Spleen (tissue), 11 donors: ENCODE measurements around the gene FADS3. TPM values are rescaled to one million over a fixed set of nuclear protein-coding genes. Genes with fewer than 3 reads are reported as not detected.

ENCODE experiments used
- DNase-seq: peaks from one replicate; pipeline ENCODE4 v3.0.0-alpha.2; 2020
- H3K27ac ChIP-seq, 8 donors: fragments of 200-600 bp; sonication (generic) in 7 of 8; 1 replicate in 4 of 8; 2 replicates in 4 of 8; pipeline versions ENCODE4 v1.5.0 to v1.8.0; 2016 to 2021; ENCODE audit warnings: inconsistent platforms in 4 of 8, mild to moderate bottlenecking in 4 of 8, moderate library complexity in 1 of 8
- H3K27me3 ChIP-seq, 7 donors: fragments of 200-600 bp; sonication (generic) in 6 of 7; replicated peaks in 1 of 7; 1 replicate in 4 of 7; 2 replicates in 3 of 7; pipeline versions ENCODE4 v1.5.0 to v1.8.0; 2016 to 2021; ENCODE audit warnings: inconsistent platforms in 3 of 7, mild to moderate bottlenecking in 1 of 7
- H3K36me3 ChIP-seq, 6 donors: fragments of 200-600 bp; sonication (generic) in 5 of 6; 1 replicate in 4 of 6; 2 replicates in 2 of 6; pipeline versions ENCODE4 v1.5.0 to v1.8.0; 2016 to 2021; ENCODE audit warnings: inconsistent platforms in 2 of 6
- H3K4me1 ChIP-seq, 6 donors: fragments of 200-600 bp; sonication (generic) in 5 of 6; 1 replicate in 3 of 6; 2 replicates in 3 of 6; pipeline versions ENCODE4 v1.5.0 to v1.8.0; 2016 to 2021; ENCODE audit warnings: inconsistent platforms in 3 of 6
- H3K4me3 ChIP-seq, 8 donors: fragments of 200-600 bp; sonication (generic) in 7 of 8; 1 replicate in 4 of 8; 2 replicates in 4 of 8; pipeline versions ENCODE4 v1.5.0 to v1.8.0; 2016 to 2021; ENCODE audit warnings: inconsistent platforms in 4 of 8, mild to moderate bottlenecking in 4 of 8, moderate library complexity in 2 of 8
- H3K9me3 ChIP-seq, 8 donors: fragments of 200-600 bp; sonication (generic) in 7 of 8; 1 replicate in 4 of 8; 2 replicates in 4 of 8; pipeline versions ENCODE4 v1.5.0 to v1.8.0; 2016 to 2021; ENCODE audit warnings: inconsistent platforms in 4 of 8
- POLR2A ChIP-seq, 3 donors: fragments of 450-650 bp; IDR thresholded peaks; one replicate each; pipeline ENCODE4 v1.5.1; 2017; ENCODE audit warnings: antibody characterized with exemption in 3 of 3, mild to moderate bottlenecking in 1 of 3
- POLR2AphosphoS5 ChIP-seq, 3 donors: sonication (generic); formaldehyde crosslinking; IDR thresholded peaks; one replicate each; pipeline ENCODE4 v1.5.1; 2017; ENCODE audit warnings: antibody characterized with exemption in 3 of 3
- WGBS, 5 donors: extraction: QIAGEN DNeasy Blood & Tissue Kit in 3 of 5; methylation state at CpG; one replicate each; pipeline versions ENCODE4 v1.1.5 to v1.1.7; 2013 to 2018; 5-methylcytosine and 5-hydroxymethylcytosine counted together
- intact Hi-C: fragments of 100-400 bp; cut with DNase I; formaldehyde crosslinking; loops from one replicate; pipeline ENCODE4 v1.15.0; 2023; ENCODE audit warnings: low total_unique reads
- polyA plus RNA-seq, 3 donors: library from polyadenylated mRNA; stranded (reverse); fragments of 200-250 nt; gene quantifications; one replicate each; pipeline ENCODE4 v1.2.1, GENCODE V29; 2013
- total RNA-seq, 7 donors: library from RNA; depleted of rRNA in 3 of 7; stranded (reverse); fragments of >200 nt in 3 of 7; fragmentation: NEBNext Ultra II Directional in 4 of 7; extraction: Animal tissue kit (Norgen Biotek cat#: 25700) in 4 of 7; gene quantifications; one replicate each; pipeline versions ENCODE4 v1.1.0 to v1.2.1, GENCODE V29; 2016 to 2021
- TF ChIP-seq, protein P1 (sequence below), 11 experiments: fragments of 200-600 bp in 7 of 11; fragments of 450-650 bp in 4 of 11; sonication (generic) in 4 of 11; IDR thresholded peaks in 8 of 11; conservative IDR thresholded peaks in 3 of 11; 1 replicate in 7 of 11; 2 replicates in 4 of 11; pipeline versions ENCODE4 v1.4.0 to v1.8.0; 2016 to 2021; ENCODE audit warnings: antibody characterized with exemption in 11 of 11, inconsistent platforms in 4 of 11, mild to moderate bottlenecking in 1 of 11
- donor health status: healthy with polysubstance abuse.
- donor health status: DM: no; HTN: no; CAD: no; lungs with moderate emphysema.
- donor health status: DM: no; HTN: no; CAD: no.
- donor health status: Bipolar disorder and iron deficiency.
- donor health status: healthy.
- donor health status: DM: no; HTN: no; CAD: no.
- donor health status: DM: yes; HTN: yes; CAD: no.

FADS3 gene
- total and polyA plus RNA-seq, 10 donors: 26.3 to 63.6 (median 38.5) TPM

DNA sequence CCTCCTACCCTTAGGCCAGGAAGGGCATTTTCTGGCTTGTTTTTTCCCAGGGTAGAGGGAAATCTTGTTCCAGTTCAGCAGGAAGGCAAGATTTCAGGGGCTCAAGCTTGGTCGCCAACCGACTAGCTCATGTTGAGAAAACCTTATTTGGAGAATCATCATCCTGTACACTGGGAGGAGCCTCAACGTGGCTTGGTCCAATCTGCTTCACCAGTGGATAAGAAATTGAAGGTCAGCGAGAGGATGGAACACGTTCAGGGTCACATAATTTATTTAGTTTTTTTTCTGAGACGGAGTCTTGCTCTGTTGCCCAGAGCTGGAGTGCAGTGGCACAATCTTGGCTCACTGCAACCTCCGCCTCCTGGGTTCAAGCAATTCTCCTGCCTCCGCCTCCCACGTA, 42.7 kb downstream of the FADS3 start:
- DNase-seq: no peak
- intact Hi-C loops: no loop called here
- Histone ChIP-seq H3K36me3 (peaks cover 0 to 64% (median 2%) of the 10 kb centered on the region in 6 donors), H3K4me3 (no peak overlapping the region), H3K4me1 (no peaks in the 10 kb centered on the region), H3K27ac (no peak overlapping the region), H3K27me3 (no peaks in the 10 kb centered on the region), H3K9me3 (no peaks in the 10 kb centered on the region)
- 82 to 96% (median 91%) methylated on average over 9 of the region's 9 CpGs for WGBS, 5 donors
- TF ChIP-seq POLR2AphosphoS5 (IDR thresholded peaks at IDR 0.05): no peak
- TF ChIP-seq, protein P1, sequence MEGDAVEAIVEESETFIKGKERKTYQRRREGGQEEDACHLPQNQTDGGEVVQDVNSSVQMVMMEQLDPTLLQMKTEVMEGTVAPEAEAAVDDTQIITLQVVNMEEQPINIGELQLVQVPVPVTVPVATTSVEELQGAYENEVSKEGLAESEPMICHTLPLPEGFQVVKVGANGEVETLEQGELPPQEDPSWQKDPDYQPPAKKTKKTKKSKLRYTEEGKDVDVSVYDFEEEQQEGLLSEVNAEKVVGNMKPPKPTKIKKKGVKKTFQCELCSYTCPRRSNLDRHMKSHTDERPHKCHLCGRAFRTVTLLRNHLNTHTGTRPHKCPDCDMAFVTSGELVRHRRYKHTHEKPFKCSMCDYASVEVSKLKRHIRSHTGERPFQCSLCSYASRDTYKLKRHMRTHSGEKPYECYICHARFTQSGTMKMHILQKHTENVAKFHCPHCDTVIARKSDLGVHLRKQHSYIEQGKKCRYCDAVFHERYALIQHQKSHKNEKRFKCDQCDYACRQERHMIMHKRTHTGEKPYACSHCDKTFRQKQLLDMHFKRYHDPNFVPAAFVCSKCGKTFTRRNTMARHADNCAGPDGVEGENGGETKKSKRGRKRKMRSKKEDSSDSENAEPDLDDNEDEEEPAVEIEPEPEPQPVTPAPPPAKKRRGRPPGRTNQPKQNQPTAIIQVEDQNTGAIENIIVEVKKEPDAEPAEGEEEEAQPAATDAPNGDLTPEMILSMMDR (IDR thresholded peaks at IDR 0.05 in 8 of 11, conservative IDR thresholded peaks at IDR 0.05 in 3 of 11): no peak
- TF ChIP-seq POLR2A (IDR thresholded peaks at IDR 0.05): no peak

DNA sequence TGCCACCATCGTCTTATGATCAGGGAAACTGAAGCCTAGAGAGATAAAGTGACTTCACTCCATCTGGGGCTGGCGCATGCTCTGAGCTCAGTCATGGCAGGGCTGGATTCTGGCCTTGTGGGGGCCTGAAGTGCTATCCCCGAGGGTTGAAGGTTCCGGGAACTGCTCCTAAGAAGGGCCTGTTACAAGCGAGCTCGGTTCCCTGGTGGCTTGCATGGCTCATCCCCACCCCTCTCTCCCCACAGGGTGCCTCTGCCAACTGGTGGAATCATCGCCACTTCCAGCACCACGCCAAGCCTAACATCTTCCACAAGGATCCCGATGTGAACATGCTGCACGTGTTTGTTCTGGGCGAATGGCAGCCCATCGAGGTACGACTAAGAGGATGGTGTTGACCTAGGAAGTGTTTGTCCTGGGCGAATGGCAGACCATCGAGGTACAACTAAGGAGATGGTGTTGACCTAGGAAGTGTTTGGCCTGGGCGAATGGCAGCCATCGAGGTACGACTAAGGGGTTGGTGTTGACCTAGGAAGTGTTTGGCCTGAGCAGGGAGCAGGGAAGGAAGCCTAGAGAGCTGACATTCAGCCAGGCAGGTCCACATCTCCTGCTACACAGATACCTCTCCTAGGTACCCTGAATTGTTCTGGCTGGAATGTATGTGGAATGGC, 43.3 kb downstream of the FADS3 start:
- WGBS, 5 donors: 90 to 97% (median 95%) methylated on average over 18 of the region's 18 CpGs
- Histone ChIP-seq H3K27me3 (no peaks in the 10 kb centered on the region), H3K9me3 (no peaks in the 10 kb centered on the region), H3K4me3 (no peak overlapping the region), H3K4me1 (no peaks in the 10 kb centered on the region), H3K27ac (no peak overlapping the region), H3K36me3 (peaks cover 0 to 64% (median 2%) of the 10 kb centered on the region in 6 donors)
- TF ChIP-seq POLR2A (IDR thresholded peaks at IDR 0.05) (no peak), POLR2AphosphoS5 (IDR thresholded peaks at IDR 0.05) (no peak)
- TF ChIP-seq, protein P1 (IDR thresholded peaks at IDR 0.05 in 8 of 11, conservative IDR thresholded peaks at IDR 0.05 in 3 of 11): no peak
- DNase-seq: no peak
- intact Hi-C loops: no loop called here

DNA sequence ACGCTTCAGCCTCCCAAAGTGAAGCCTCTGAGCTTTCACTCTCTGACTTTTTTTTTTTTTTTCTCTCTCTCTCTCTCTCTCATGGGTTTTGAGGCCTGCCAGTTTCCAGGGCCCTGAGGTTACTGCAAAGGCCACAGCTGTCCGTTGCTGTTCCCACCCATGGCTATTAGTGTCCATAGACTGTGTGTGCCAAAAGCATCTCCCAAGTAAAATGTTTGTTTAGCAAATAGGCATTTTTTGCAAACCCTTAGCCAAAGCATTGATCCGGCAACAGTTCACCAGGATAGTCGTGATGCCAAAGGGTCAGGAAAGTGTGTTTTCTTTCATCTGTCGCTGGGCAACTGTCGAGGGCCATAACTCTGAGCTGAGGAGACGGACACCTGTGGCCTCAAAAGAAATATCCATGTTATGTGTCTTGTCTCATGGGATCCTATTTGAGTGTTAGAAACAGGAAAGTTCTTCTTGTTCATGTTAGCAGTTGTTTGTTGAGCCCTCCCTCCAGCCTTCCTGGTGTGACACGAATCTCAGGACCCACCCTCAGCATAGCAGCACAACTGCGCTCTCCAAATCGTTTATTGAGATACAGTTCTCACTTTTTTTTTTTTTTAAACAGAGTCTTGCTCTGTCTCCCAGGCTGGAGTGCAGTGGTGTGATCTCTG, 44.9 kb downstream of the FADS3 start:
- Histone ChIP-seq H3K9me3 (no peaks in the 10 kb centered on the region), H3K27ac (no peak overlapping the region), H3K4me1 (no peaks in the 10 kb centered on the region), H3K4me3 (no peak overlapping the region), H3K36me3 (peaks cover 0 to 71% (median 2%) of the 10 kb centered on the region in 6 donors), H3K27me3 (no peaks in the 10 kb centered on the region)
- DNase-seq: no peak
- intact Hi-C loops: no loop called here
- WGBS, 5 donors: 88 to 92% (median 89%) methylated on average over 10 of the region's 10 CpGs
- TF ChIP-seq, protein P1 (IDR thresholded peaks at IDR 0.05 in 8 of 11, conservative IDR thresholded peaks at IDR 0.05 in 3 of 11): no peak
- TF ChIP-seq POLR2A (IDR thresholded peaks at IDR 0.05) (no peak), POLR2AphosphoS5 (IDR thresholded peaks at IDR 0.05) (no peak)

DNA sequence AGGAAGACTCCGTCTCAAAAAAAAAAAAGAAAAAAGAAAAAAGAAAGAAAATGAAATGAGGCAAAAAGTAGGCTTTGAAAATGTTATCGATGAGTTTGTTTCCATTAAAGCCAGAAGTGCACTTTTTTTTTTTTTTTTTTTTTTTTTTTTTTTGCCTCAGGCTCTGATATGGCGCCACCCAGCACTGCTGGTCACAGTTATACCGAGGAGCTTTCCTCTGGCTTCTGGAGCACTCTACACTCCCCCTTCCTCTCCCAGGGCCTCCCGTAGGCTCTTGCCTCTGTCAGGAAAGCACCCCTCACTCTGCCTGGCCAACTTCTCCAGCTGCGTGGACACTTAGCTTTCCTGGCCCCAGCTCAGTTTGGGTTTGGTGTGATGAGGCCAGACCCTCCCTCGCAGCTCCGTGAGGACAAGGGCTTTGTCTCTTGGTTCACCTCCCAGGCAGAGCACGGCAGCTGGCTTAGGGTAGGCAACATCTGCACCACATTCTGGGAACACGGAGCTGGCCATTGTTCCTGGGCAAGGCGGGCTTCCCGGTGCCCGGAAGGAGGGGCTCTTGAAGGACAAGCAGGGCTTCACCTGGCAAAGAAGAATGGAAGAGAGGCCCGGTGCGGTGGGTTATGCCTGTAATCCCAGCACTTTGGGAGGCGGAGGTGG, 46.3 kb downstream of the FADS3 start:
- peaks cover 0 to 71% (median 3%) of the 10 kb centered on the region in 6 donors for H3K36me3 ChIP-seq
- no peak overlapping the region for H3K4me3 ChIP-seq
- DNase-seq: no peak
- no peak overlapping the region for H3K27ac ChIP-seq
- TF ChIP-seq POLR2A (IDR thresholded peaks at IDR 0.05): no peak
- TF ChIP-seq, protein P1 (IDR thresholded peaks at IDR 0.05 in 8 of 11, conservative IDR thresholded peaks at IDR 0.05 in 3 of 11): no peak
- no peak for TF ChIP-seq POLR2AphosphoS5 (IDR thresholded peaks at IDR 0.05)
- 85 to 91% (median 88%) methylated on average over 16 of the region's 16 CpGs for WGBS, 5 donors
- intact Hi-C loops: no loop called here
- H3K27me3 ChIP-seq: no peaks in the 10 kb centered on the region
- H3K9me3 ChIP-seq: no peaks in the 10 kb centered on the region
- H3K4me1 ChIP-seq: no peaks in the 10 kb centered on the region
